GM19193 (cell line): ENCODE data around the gene MRNIP.

Experiments used
- POLR2A ChIP-seq: IDR thresholded peaks from 4 replicates; pipeline ENCODE4 v1.6.1; 2011; ENCODE audit not compliant: insufficient read depth, insufficient read length; ENCODE audit errors: extremely low read depth

The MRNIP gene

GRCh38 chr5:179793468-179794139, 65.0 kb downstream of the MRNIP start, which contains the start of gene LTC4S:
LTC4S (plus strand) TSS chr5:179793986; CDS start chr5:179794081, 95 bp downstream.
- no peak for TF ChIP-seq POLR2A

GRCh38 chr5:179792612-179793467, 65.8 kb downstream of the MRNIP start:
- TF ChIP-seq POLR2A: no peak

- TF ChIP-seq POLR2A: no peak
These were observed 66.6 kb downstream of the MRNIP start for GRCh38 chr5:179791881-179792611.

GRCh38 chr5:179788193-179788854, 70.3 kb downstream of the MRNIP start:
- no peak for TF ChIP-seq POLR2A
